ENCODE results near the gene VSIG10L.

Gene VSIG10L

GRCh38 chr19:51311351-51312257, 30.3 kb downstream of the VSIG10L start, which contains the start of gene IGLON5:
Gene IGLON5, plus strand, starts transcription at chr19:51311644. Its CDS starts 204 bp downstream, at chr19:51311848.
- no peak for DNase-seq

DNA sequence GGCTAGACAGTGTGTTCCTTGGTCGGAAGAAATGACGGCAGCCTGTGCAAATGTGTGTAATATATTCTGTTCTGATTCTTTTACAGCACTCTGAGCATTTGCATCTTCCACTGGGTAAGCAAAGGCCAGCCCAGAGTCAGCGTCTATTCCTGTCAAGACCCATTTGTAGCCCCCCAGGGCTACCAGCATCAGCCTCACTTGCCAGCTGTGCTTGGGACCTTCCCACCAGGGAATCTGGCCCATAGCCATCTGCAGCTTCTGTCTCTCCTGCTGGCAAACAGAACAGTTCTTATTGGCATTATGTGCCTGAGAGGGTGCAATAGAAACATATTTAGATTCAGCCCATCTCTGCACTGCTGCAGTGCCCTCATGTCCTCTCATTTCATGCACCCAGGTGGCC, 36.5 kb downstream of the VSIG10L start:
- DNase-seq, result no peak

DNA sequence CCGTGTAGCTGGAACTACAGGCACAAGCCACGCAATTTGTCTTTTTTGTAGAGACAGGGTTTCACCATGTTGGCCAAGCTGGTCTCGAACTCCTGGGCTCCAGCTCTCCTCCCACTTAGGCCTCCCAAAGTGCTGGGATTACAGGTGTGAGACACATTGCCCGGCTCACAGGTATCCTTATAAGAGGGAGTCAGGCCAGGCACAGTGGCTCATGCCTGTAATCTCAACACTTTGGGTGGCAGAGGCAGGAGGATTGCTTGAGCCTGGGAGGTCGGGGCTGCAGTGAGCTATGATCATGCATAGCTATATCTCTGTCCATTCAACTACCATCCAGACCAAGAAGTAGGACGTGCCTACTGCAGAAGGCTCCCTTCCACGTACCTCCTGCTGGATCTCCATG, 40.7 kb downstream of the VSIG10L start:
- no peak for DNase-seq

DNA sequence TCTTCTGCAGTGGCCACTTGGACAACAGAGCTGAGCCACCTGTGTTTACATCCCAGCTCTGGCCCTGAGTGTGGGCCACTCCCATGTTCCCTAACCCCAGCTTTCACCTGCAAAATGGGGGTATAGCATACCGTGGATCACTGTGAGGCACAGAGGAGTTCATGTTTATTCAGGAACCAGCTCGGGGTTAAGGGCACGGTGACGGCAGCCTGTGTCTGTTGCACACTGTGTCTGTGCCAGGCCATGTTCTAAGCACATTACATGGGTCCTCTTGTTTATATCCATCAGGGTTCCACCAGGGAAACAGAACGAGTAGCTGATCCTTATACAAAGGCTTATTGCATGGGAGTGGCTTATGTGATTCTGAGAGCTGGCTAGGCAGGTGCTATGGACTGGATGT, 44.5 kb downstream of the VSIG10L start:
- no peak for DNase-seq

DNA sequence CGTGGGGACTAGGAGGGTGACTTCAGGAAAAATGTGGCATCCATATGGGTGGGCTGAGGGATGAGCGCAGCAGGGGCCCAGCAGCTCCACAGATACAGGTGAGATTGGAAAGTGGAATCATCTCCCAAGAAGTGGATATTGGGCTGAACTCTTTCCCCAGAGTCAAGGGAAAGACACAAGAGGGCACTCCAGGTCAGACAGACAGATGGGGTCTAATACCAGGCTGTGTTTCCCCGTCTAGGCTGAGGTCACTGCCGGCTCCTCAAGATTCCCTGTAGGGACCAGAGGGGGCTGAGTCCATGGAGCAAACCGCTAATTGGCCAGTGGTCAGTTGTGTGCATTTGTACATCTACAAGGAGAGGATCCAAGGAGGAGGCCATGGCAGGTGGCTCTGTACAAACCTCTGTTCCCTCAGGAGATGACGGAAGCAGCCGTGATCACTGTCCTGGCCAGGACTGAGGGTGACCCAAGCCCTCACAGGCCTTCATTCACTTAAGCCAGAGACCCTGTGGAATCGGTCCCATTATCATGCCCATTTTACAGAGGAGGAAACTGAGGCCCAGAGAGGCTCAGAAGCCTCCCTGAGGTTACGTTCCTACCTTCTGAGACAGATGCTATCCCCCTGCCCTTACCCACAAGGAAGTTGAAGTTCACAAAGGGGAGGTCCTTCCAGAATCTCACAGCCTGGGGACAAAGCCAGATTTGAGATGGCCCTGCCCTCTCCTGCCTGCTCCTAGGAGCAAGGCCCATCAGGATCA, 45.4 kb downstream of the VSIG10L start:
- no peak for DNase-seq

GRCh38 chr19:51295382-51296126, 46.4 kb downstream of the VSIG10L start:
- DNase-seq, result no peak

- no peak for DNase-seq
These were observed 47.0 kb downstream of the VSIG10L start for GRCh38 chr19:51294977-51295375.

DNA sequence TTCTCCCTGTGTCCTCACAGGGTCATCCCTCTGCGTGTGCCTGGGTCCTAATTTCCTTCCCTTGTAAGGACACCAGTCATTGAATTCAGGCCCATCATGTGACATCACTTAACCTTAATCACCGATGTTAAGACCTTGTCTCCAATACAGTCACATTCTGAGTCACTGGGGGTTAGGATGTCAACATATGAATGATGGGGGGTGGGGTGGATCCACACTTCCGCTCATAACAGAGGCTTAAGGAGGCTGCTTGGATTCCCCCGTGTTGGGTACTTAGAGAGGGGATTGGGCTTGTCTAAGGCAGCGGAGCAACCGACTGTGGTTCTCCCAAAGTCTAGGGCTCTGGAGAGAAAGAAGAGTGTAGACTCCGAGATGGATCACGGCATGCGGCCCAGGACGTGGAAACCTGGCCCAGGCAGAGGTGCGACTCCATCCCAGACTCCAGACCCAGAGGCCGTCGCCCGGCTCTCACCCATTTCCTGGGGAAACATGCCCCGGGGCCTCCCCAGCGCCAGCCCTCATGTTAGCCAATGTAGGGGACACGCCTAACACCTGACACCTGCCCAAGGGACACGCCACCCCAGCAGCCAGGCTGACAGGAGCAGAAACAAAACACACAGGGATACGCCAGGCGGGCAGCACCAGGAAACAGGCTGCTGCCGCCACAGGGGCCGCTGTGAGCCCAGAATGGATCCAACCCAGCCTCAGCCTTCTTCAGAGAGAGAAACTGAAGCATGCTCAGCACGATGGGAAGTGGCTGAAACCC, 47.5 kb downstream of the VSIG10L start:
- DNase-seq, result no peak

GRCh38 chr19:51293571-51294210, 48.2 kb downstream of the VSIG10L start:
- no peak for DNase-seq

DNA sequence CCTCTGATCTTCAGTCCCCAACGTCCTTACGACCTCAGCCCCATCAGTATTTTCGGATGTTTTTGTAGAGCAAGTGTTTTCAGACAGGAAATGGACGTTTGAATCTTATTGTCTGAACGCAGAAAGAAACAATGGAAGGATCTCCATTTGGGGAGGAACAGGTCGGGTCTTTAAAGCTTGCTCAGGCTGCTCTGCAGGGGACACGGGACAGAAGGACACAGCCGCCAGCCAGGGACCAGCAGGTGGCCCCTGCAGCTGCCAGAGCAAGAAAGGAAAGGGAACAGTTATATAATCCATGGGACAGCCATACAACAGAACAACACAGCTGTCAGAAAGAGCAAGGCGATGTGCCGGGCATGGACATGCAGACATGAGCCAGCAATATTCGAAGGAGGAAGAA, 49.0 kb downstream of the VSIG10L start:
- DNase-seq, result no peak

DNA sequence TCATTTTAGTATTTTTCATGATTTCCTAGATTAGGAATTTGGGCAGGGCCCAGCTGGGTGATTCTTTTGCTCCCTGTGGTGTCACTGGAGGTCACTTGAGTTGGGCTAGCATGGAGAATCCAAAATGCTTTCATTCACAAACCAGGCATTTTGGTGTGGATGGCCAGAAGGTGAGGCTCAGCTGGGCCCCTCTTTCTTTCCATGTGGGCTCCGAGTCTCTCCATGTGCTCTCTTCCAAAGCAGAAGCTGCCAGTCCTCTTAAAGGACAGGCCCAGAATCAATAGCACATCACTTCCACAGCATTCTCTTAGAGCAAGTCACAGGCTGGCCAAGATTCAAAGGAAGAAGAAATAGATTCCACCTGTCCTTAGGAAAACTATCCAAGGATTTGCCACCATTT, 52.3 kb downstream of the VSIG10L start:
- no peak for DNase-seq

DNA sequence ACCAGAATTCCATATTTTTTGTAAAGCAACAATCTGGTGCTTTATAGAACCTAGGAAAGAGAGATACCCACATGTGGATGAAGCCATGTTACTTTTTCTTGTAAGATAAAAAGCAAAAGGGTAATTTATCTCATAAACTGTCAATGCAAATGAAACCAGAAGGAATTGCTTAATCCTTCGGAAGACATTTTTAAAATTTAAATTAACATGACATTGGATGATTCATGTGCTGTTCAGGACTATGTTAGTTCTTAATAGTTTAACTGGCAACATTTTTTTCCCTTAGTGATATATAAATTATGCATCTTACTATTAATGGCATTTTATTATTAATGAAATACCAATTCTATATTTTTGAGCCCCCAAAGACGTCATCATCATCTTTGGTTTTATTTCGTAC, 56.3 kb downstream of the VSIG10L start:
- DNase-seq, result no peak

GRCh38 chr19:51282335-51282734, 59.6 kb downstream of the VSIG10L start:
- no peak for DNase-seq
